Measurements from ENCODE around the gene NCAN. TPM values are rescaled to one million over a fixed set of nuclear protein-coding genes. Genes with fewer than 3 reads are reported as not detected.

NCAN gene
- total and polyA plus RNA-seq, 2 of the 8 experiments (the other 6 are each of a cell fraction or from before 2014, with no cell fraction given) = 2.7 TPM

- no peak for TF ChIP-seq CHD7 (IDR thresholded peaks at IDR 0.05; ENCODE audit: insufficient replicate concordance, low read length)
- no peak for TF ChIP-seq ZNF274 (IDR thresholded peaks at IDR 0.05; ENCODE audit: borderline replicate concordance, extremely low read depth, low read length)
- no peak for TF ChIP-seq BCL11A (IDR thresholded peaks at IDR 0.05; ENCODE audit: low read depth in 2 of 2, low read length in 2 of 2)
- TF ChIP-seq SAP30 (IDR thresholded peaks at IDR 0.05; ENCODE audit: insufficient read depth, insufficient replicate concordance, low read length) = no peak
- no peak for TF ChIP-seq CHD2 (IDR thresholded peaks at IDR 0.05; ENCODE audit: low read length)
- TF ChIP-seq MAFK (IDR thresholded peaks at IDR 0.05; ENCODE audit: low read depth, low read length) = no peak
- no peak for TF ChIP-seq RAD21 (IDR thresholded peaks at IDR 0.05 in 1 of 2, conservative IDR thresholded peaks at IDR 0.05 in 1 of 2; ENCODE audit: low read depth in 2 of 2, low read length in 2 of 2)
- TF ChIP-seq CEBPB (IDR thresholded peaks at IDR 0.05; ENCODE audit: low read depth, low read length) = no peak
- no peak for TF ChIP-seq KDM4A (IDR thresholded peaks at IDR 0.05; ENCODE audit: low read depth, low read length, severe bottlenecking)
- no peak for TF ChIP-seq TAF1 (IDR thresholded peaks at IDR 0.05; ENCODE audit: low read depth, low read length)
These were observed 73.9 kb downstream of the NCAN start (continued) for GRCh38 chr19:19285686-19286085.
